Bronchus fibroblast of lung (primary cell): Measurements from ENCODE around the gene SERF1B. TPM values are rescaled to one million over a fixed set of nuclear protein-coding genes. Genes with fewer than 3 reads are reported as not detected.

Experiments used
- total RNA-seq: library from RNA; depleted of rRNA; stranded (reverse); fragments of >200 nt; gene quantifications from 2 replicates; pipeline ENCODE4 v1.2.3, GENCODE V29; 2015

Gene SERF1B
- 18.0 and 49.3 TPM in 2 replicates for total RNA-seq

GRCh38 chr5:70025106-70025844, at the start of gene SERF1B:
Gene SERF1B (plus strand): TSS chr5:70025251. CDS start chr5:70025452, 201 bp downstream.

Other genes with a start within 250 kb of the SERF1B start
- gene SMN2, start 24.4 kb downstream of the SERF1B start, total RNA-seq: 35.3 and 39.2 TPM in 2 replicates